Prostate gland (tissue), 2 donors: ENCODE results near the gene SLC51A.
"Not testable (repeated sequence)": the region's sequence is repeated elsewhere in the genome, so short reads cannot be mapped to it uniquely, and the experiment has no call there.

Experiments used
- CTCF ChIP-seq, 4 experiments: fragments of 200-600 bp in 2 of 4; fragments of 450-650 bp in 2 of 4; sonication (generic) in 2 of 4; IDR thresholded peaks; 1 replicate in 3 of 4; 2 replicates in 1 of 4; pipeline ENCODE4 v1.5.1; 2016 to 2019; ENCODE audit warnings: antibody characterized with exemption in 4 of 4, mild to moderate bottlenecking in 2 of 4, moderate library complexity in 2 of 4
- POLR2A ChIP-seq: fragments of 450-650 bp; IDR thresholded peaks from one replicate; pipeline ENCODE4 v1.6.1; 2016; ENCODE audit warnings: antibody characterized with exemption, mild to moderate bottlenecking

GRCh38 chr3:196184169-196184432, 32.2 kb upstream of the SLC51A start:
- TF ChIP-seq POLR2A; CTCF (IDR thresholded peaks at IDR 0.05): not testable (repeated sequence)
